Endodermal cell (in vitro differentiated cells): ENCODE results near the gene XXYLT1. TPM values are rescaled to one million over a fixed set of nuclear protein-coding genes. Genes with fewer than 3 reads are reported as not detected.

ENCODE experiments used
- DNase-seq: peaks from one replicate; pipeline ENCODE4 v3.0.0-alpha.2; 2017
- H3K27ac ChIP-seq: 2 replicates; pipeline ENCODE4 v1.5.1; 2013; ENCODE audit warnings: mild to moderate bottlenecking, low read depth, low read length, moderate library complexity
- H3K27me3 ChIP-seq: 2 replicates; pipeline ENCODE4 v1.6.1; 2013; ENCODE audit warnings: mild to moderate bottlenecking, low read length, moderate library complexity; ENCODE audit not compliant: insufficient read depth, control insufficient read depth, poor library complexity, severe bottlenecking
- H3K36me3 ChIP-seq: 2 replicates; pipeline ENCODE4 v1.7.0; 2013; ENCODE audit warnings: mild to moderate bottlenecking, low read length, moderate library complexity; ENCODE audit not compliant: control insufficient read depth, insufficient read depth
- H3K4me1 ChIP-seq: one replicate; pipeline ENCODE4 v1.7.0; 2013; ENCODE audit warnings: low read length; ENCODE audit not compliant: control insufficient read depth, insufficient read depth
- H3K4me3 ChIP-seq: 2 replicates; pipeline ENCODE4 v1.5.1; 2013; ENCODE audit warnings: mild to moderate bottlenecking, low read length, moderate library complexity
- H3K9ac ChIP-seq: 2 replicates; pipeline ENCODE4 v1.6.1; 2013; ENCODE audit warnings: mild to moderate bottlenecking, low read length, moderate library complexity; ENCODE audit not compliant: poor library complexity, severe bottlenecking; ENCODE audit errors: extremely low read depth
- H3K9me3 ChIP-seq: 2 replicates; pipeline ENCODE4 v1.6.1; 2013; ENCODE audit warnings: mild to moderate bottlenecking, low read length, moderate library complexity; ENCODE audit not compliant: control insufficient read depth
- H3K27ac Mint-ChIP-seq: 2 replicates; pipeline ENCODE4 v1.8.0; 2020; ENCODE audit warnings: mixed read lengths
- H3K27me3 Mint-ChIP-seq: 2 replicates; pipeline ENCODE4 v1.8.0; 2021; ENCODE audit warnings: mild to moderate bottlenecking, mixed read lengths; ENCODE audit not compliant: insufficient read depth
- H3K36me3 Mint-ChIP-seq: 2 replicates; pipeline ENCODE4 v1.8.0; 2020; ENCODE audit warnings: low read depth, mixed read lengths
- H3K4me1 Mint-ChIP-seq: 2 replicates; pipeline ENCODE4 v1.8.0; 2020; ENCODE audit warnings: mixed read lengths
- H3K4me3 Mint-ChIP-seq: 2 replicates; pipeline ENCODE4 v1.8.0; 2020; ENCODE audit warnings: mild to moderate bottlenecking, moderate library complexity, mixed read lengths
- H3K9me3 Mint-ChIP-seq: 2 replicates; pipeline ENCODE4 v1.8.0; 2020; ENCODE audit warnings: mild to moderate bottlenecking, mixed read lengths
- WGBS, 2 experiments: methylation state at CpG; one replicate each; pipeline versions ENCODE4 v1.1.5 to v1.1.7; 2013; ENCODE audit warnings: missing lambda C conversion rate in 2 of 2, mixed read lengths in 1 of 2; ENCODE audit not compliant: insufficient coverage in 1 of 2, insufficient read length in 1 of 2; 5-methylcytosine and 5-hydroxymethylcytosine counted together
- total RNA-seq, 2 donors: library from RNA; stranded (reverse); fragmentation: NEBNext Ultra II Directional in 1 of 2; extraction: Animal tissue kit (Norgen Biotek cat#: 25700) in 1 of 2; gene quantifications; 2 replicates in 1 of 2; 3 replicates in 1 of 2; pipeline ENCODE4 v1.2.1, GENCODE V29; 2021
- TF ChIP-seq, protein P1 (sequence below): fragments of 200-600 bp; sonication (generic); conservative IDR thresholded peaks from 2 replicates; pipeline ENCODE4 v1.5.0; 2021; ENCODE audit warnings: antibody characterized with exemption, mild to moderate bottlenecking

XXYLT1 gene
- total RNA-seq, 2 donors from 2014 or later, result 35.5 to 38.3 TPM

GRCh38 chr3:195226445-195226844 lies 44.5 kb downstream of the XXYLT1 start:
- H3K27me3 Mint-ChIP-seq, result no peaks in the 10 kb centered on the region
- Histone ChIP-seq H3K9me3 (peaks cover 11% of the 10 kb centered on the region), H3K27ac (no peak overlapping the region), H3K4me3 (no peak overlapping the region), H3K4me1 (no peaks in the 10 kb centered on the region), H3K9ac (no peak overlapping the region), H3K27me3 (no peaks in the 10 kb centered on the region), H3K36me3 (peaks cover 19% of the 10 kb centered on the region)
- H3K36me3 Mint-ChIP-seq, result peaks cover 20% of the 10 kb centered on the region
- no peak overlapping the region for H3K27ac Mint-ChIP-seq
- H3K9me3 Mint-ChIP-seq, result peaks cover 7% of the 10 kb centered on the region
- DNase-seq, result no peak
- TF ChIP-seq, protein P1, sequence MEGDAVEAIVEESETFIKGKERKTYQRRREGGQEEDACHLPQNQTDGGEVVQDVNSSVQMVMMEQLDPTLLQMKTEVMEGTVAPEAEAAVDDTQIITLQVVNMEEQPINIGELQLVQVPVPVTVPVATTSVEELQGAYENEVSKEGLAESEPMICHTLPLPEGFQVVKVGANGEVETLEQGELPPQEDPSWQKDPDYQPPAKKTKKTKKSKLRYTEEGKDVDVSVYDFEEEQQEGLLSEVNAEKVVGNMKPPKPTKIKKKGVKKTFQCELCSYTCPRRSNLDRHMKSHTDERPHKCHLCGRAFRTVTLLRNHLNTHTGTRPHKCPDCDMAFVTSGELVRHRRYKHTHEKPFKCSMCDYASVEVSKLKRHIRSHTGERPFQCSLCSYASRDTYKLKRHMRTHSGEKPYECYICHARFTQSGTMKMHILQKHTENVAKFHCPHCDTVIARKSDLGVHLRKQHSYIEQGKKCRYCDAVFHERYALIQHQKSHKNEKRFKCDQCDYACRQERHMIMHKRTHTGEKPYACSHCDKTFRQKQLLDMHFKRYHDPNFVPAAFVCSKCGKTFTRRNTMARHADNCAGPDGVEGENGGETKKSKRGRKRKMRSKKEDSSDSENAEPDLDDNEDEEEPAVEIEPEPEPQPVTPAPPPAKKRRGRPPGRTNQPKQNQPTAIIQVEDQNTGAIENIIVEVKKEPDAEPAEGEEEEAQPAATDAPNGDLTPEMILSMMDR, result no peak
- WGBS, 2 experiments, result 95 to 100% methylated on average over 5 to 7 of the region's 7 CpGs
- peaks cover 1% of the 10 kb centered on the region for H3K4me1 Mint-ChIP-seq
- H3K4me3 Mint-ChIP-seq, result no peak overlapping the region

- H3K4me3 ChIP-seq, result no peak overlapping the region
- TF ChIP-seq, protein P1, result no peak
- no peaks in the 10 kb centered on the region for H3K27me3 Mint-ChIP-seq
- no peak overlapping the region for H3K27ac ChIP-seq
- DNase-seq, result no peak
- peak overlapping the region; percentile 35 for H3K27ac Mint-ChIP-seq
- H3K4me1 ChIP-seq, result no peaks in the 10 kb centered on the region
- no peaks in the 10 kb centered on the region for H3K9me3 ChIP-seq
- H3K9me3 Mint-ChIP-seq, result no peaks in the 10 kb centered on the region
- H3K36me3 ChIP-seq, result peaks cover 19% of the 10 kb centered on the region
- no peak overlapping the region for H3K9ac ChIP-seq
- 93 to 100% methylated on average over 2 to 3 of the region's 3 CpGs for WGBS, 2 experiments
- peaks cover 4% of the 10 kb centered on the region for H3K4me1 Mint-ChIP-seq
- peaks cover 26% of the 10 kb centered on the region for H3K36me3 Mint-ChIP-seq
- H3K27me3 ChIP-seq, result no peaks in the 10 kb centered on the region
- no peak overlapping the region for H3K4me3 Mint-ChIP-seq
These were observed 45.9 kb downstream of the XXYLT1 start for GRCh38 chr3:195224980-195225580.

DNA sequence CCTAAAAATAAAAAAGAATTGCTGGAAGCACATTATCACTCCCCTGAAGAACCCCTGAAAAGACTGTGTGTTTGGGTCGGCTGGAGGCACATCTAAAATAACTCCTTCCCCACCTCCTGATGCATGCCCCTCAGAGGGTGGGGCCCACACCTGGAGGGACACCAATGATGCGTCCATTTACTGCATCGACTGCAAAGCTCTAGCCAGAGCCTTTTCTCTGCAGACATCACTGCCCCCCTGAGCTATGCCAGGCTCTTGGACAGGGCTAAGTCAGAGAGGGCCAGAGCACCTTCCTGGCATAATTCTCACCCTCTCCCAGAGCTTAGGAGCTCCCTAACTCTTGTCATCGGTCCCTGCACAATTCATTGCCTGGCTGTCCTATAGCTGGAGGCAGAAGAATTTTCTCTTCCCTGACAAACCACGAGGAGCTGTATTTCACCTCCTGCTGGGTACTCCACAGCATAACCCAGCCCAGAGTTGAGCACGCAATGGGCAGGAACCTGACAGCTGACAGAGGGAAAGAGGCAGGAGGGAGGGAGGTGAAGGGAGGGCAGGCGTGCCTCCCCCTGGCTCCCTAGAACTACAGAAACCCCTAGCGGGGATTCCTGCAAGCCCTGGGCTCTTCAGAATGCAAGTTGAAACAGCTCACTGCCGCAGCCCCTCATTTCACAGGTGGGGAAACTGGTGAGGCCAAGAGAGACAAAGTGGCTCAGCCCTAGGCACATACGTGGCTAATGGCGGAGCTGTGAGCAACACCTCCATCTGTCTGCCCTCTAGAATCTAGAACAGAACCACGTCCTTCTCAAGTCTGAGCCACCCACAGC lies 46.6 kb downstream of the XXYLT1 start:
- WGBS, 2 experiments, result 74 to 85% methylated on average over 3 to 12 of the region's 12 CpGs
- no peak overlapping the region for H3K4me3 ChIP-seq
- no peaks in the 10 kb centered on the region for H3K4me1 ChIP-seq
- DNase-seq, result no peak
- peaks cover 2% of the 10 kb centered on the region for H3K9me3 ChIP-seq
- no peak overlapping the region for H3K9ac ChIP-seq
- Mint-ChIP-seq H3K36me3 (peaks cover 28% of the 10 kb centered on the region), H3K9me3 (peaks cover 2% of the 10 kb centered on the region), H3K27ac (peak overlapping the region; percentile 35), H3K4me3 (no peak overlapping the region), H3K27me3 (no peaks in the 10 kb centered on the region), H3K4me1 (peaks cover 6% of the 10 kb centered on the region)
- H3K27ac ChIP-seq, result no peak overlapping the region
- peaks cover 21% of the 10 kb centered on the region for H3K36me3 ChIP-seq
- no peaks in the 10 kb centered on the region for H3K27me3 ChIP-seq
- TF ChIP-seq, protein P1, result no peak
